GM21737 (cell line): Measurements from ENCODE around the gene ADAMTS16.

Experiments
- ATAC-seq: cut with Tn5 transposase; IDR thresholded peaks from one replicate; pipeline ENCODE4 v1.9.1; 2021; ENCODE audit warnings: mild to moderate bottlenecking, moderate library complexity; ENCODE audit not compliant: unreplicated experiment

Gene ADAMTS16

GRCh38 chr5:5306696-5307095 is 166.6 kb downstream of the ADAMTS16 start:
- ATAC-seq, result no peak

- ATAC-seq, result no peak
Measured at GRCh38 chr5:5308319-5308718, 168.2 kb downstream of the ADAMTS16 start.

- no peak for ATAC-seq
Measured at GRCh38 chr5:5309645-5310044, 169.5 kb downstream of the ADAMTS16 start.

GRCh38 chr5:5313101-5313635 is 173.0 kb downstream of the ADAMTS16 start:
- ATAC-seq, result no peak

- no peak for ATAC-seq
Measured at GRCh38 chr5:5314166-5314565, 174.0 kb downstream of the ADAMTS16 start.

GRCh38 chr5:5314626-5315025 is 174.5 kb downstream of the ADAMTS16 start:
- ATAC-seq, result no peak

- ATAC-seq, result no peak
Measured at GRCh38 chr5:5315068-5315980, 175.2 kb downstream of the ADAMTS16 start.

GRCh38 chr5:5316334-5316733 is 176.2 kb downstream of the ADAMTS16 start:
- ATAC-seq, result no peak

- ATAC-seq, result no peak
Measured at GRCh38 chr5:5317976-5318375, 177.8 kb downstream of the ADAMTS16 start.

GRCh38 chr5:5318426-5319190 is 178.5 kb downstream of the ADAMTS16 start:
- no peak for ATAC-seq

- no peak for ATAC-seq
Measured at GRCh38 chr5:5320062-5320805, 180.1 kb downstream of the ADAMTS16 start.

GRCh38 chr5:5321137-5321536 is 181.0 kb downstream of the ADAMTS16 start:
- ATAC-seq, result no peak

- no peak for ATAC-seq
Measured at GRCh38 chr5:5323551-5323950, 183.4 kb downstream of the ADAMTS16 start.

GRCh38 chr5:5326115-5326758 is 186.1 kb downstream of the ADAMTS16 start:
- ATAC-seq, result no peak

- ATAC-seq, result no peak
Measured at GRCh38 chr5:5327126-5327525, 187.0 kb downstream of the ADAMTS16 start.

- ATAC-seq, result no peak
Measured at GRCh38 chr5:5330728-5331452, 190.8 kb downstream of the ADAMTS16 start.

GRCh38 chr5:5331848-5332247 is 191.7 kb downstream of the ADAMTS16 start:
- ATAC-seq, result no peak

- ATAC-seq, result no peak
Measured at GRCh38 chr5:5332287-5332686, 192.2 kb downstream of the ADAMTS16 start.

GRCh38 chr5:5335107-5335506 is 195.0 kb downstream of the ADAMTS16 start:
- ATAC-seq, result no peak
